IPS DF 4.7 (cell line): ENCODE data around the gene CALD1.

ENCODE experiments used
- DNase-seq: peaks from one replicate; pipeline ENCODE4 v3.0.0-alpha.2; 2013; ENCODE audit warnings: low spot score; ENCODE audit errors: extremely low read depth

The CALD1 gene

DNA sequence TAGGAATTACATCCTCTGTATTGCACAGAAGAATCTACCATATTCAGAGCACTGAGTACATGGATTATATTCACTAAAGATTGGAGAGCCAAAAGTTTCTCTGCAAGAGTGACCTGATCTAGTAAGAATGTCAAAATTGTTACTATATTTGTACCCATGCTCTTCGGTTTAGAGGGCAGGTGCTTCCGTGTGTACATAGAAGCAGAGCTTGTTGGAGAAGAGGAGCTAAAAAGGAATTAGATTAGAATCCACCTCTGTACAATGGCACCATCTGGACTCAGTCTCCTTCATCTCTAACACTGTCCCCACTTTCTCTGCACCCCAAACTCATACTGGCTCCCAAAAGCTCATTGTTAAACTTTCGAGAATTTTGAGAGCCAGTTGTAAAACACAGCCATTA, 8.3 kb downstream of the CALD1 start:
- DNase-seq: no peak

GRCh38 chr7:134788191-134788590, 8.8 kb downstream of the CALD1 start:
- no peak for DNase-seq

- DNase-seq: no peak
Observed at GRCh38 chr7:134789967-134790685, 10.7 kb downstream of the CALD1 start.

DNA sequence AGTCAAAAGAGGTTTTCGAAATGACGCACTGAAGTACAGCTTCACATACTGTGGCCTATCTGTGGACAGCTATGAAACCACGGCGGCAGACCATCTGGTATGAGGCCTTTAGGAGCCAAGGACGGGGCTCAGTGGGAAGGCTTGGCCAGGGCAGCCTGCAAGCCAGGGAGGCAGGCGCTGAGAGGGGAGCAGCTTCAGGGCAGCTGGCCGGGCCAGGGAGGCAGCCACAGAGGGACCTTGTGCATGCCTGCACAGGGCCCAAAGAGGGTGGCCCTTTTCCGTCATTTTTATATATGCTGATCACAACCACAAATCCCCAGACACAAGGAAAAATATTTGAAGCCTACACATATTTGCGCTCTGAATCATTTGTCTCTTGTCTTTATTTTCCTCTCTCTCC, 13.5 kb downstream of the CALD1 start:
- no peak for DNase-seq

DNA sequence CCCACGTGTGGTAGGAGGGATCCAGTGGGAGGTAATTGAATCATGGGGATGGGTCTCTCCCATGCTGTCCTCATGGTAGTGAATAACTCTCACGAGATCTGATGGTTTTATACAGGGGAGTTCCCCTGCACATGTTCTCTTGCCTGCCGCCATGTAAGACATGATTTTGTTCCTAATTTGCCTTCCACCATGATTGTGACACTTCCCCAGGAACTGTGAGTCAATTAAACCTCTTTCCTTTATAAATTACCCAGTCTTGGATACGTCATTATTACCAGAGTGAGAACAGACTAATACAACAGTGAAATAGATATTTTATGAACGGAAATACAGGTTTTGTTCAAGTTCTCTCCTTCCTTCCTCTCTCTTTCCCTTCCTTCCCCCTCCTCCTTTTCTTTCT, 15.8 kb downstream of the CALD1 start:
- no peak for DNase-seq

DNA sequence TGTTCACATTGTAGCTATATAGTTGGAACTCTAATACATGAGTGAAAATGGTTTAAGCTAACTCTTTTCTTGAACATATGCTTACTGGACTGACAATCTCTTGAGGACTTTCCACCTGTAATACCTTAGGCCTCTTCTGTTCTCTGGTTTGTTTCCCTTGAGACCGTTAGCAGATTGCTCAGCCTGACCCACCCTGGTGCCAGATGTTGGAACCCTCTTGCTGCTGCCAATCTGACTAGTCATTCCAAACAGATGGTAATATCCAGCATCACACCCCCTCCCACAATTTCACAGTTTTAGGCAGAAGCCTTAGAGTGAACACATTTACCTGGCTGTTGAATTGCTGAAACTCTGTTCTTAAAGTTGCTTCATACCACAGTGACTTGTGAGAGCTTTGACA, 18.7 kb downstream of the CALD1 start:
- DNase-seq: no peak

DNA sequence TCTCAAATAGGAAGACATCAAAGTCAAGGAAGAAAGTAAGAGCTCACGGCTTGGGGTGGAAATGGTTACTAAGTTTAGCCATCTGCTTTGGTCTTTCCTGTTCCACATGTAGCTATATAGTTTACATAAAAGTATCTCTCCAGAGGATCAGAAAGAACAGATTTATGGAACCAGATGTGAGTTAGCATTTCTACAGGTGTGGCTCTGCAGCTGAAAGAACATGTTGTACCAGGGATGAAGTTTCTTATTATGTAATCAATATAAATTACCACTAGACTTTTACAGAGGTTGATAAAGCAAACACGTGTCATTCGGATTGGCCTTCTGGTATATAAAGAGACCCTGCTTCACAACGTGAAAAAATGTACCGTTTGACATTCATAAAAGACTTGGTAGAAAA, 19.9 kb downstream of the CALD1 start:
- no peak for DNase-seq

DNA sequence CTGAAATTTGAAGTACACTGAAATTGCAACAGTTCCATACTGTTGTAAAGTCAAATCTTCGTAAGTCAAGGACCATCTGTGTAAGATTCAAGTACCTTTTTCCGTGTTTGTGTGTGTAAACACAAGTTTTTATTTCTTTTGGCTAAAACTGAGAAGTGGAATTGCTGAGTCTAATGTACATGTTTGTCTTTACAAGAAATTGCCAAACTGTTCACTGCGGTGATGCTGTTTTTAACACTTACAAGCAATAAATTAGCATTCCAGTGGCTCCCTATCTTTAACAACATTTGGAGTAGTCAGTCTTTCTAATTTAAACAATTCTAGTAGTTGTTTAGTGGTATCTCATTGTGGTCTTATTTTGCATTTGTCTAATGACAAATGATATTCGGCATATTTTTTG, 23.3 kb downstream of the CALD1 start:
- no peak for DNase-seq

DNA sequence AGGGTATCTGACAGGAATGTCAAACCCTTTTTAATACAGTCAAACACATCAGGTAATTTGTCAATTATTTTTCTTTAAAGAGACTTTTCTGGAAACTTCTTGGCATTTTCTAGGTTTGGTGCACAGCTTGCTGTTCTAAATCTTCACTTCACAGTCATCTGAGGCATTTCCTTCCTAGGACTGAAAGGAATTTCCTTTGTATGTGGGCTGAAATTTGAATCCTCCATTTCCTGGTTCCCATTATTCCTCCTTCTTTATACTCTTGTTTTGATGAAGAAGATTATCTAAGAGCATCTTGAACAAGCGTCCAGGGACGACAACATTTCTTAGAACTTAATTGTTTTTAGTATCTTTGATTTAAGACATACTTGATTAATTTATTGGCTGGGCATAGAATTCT, 24.9 kb downstream of the CALD1 start:
- DNase-seq: peak; percentile 38

GRCh38 chr7:134804854-134805253, 25.4 kb downstream of the CALD1 start:
- DNase-seq: no peak

DNA sequence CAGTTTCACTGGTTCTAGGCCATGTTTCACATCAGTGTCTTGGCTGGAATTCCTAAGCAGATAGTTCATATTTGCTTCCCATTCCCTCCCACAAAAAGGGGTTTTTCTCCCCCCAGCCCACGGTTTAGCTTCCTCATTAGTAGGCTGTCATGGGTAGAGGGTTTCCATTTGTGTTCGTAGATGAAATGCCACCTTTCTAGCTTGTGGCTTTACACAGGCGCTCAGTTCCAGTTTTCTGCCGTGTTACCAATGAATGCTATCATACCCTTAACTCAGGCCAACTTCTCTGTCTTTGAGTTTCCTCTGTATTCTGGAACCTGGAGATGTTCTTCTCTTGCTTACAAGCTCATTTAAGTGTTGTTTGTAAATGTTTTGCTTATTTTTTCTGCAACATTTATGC, 26.8 kb downstream of the CALD1 start:
- DNase-seq: no peak

GRCh38 chr7:134809616-134810015, 30.2 kb downstream of the CALD1 start:
- DNase-seq: no peak

DNA sequence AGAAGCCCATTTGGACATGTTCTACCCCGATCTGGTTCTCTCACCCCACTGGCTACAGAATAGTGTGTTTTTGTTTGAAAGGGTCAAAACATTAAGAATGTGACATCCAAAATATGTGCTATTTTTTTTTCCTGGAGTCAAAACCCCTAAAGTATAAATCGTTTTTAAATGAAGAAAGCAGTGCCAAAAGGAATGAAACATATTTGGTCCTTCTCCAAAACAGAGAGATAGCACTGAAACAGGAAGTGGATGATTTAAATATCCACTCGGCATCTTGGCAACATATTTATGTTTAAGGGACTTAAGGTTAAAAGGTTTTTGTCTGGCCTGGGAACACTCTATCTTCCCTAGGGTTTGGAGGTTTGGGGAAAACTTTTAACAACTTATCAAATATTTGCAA, 32.3 kb downstream of the CALD1 start:
- no peak for DNase-seq

DNA sequence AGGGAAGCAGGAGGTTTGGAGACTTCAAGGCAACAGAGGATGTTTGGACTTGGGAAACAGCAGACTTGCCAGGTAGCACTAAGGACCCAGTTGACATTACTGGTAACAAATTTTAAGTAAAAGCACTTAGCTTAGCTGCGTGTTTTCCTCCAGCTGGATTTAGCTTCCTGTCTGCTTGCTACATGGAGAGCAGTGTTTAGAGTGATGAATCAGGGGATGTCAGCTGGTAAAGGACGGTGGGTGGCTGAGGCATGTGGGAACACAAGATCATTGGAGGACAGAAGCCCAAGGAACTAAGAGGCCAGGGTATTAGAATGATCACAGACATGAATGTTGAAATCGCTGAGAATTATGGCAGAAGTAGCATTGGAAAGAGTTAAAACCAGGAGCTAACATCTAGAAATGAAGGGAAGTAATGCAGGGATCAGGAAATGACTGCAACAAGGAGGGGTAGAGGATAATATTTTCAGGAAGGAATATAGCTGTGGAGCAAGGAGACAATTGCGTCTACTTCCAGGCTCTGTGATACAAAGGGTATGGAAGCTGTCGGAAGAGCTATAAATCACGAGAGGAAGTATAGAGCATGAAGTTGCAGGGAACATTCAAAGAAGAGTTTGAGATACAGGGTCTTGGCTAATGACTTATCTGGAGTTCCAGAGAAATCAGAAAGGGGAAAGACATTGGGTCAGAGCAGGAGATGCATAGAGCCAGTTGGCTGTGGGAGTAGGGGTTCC, 34.4 kb downstream of the CALD1 start:
- no peak for DNase-seq

DNA sequence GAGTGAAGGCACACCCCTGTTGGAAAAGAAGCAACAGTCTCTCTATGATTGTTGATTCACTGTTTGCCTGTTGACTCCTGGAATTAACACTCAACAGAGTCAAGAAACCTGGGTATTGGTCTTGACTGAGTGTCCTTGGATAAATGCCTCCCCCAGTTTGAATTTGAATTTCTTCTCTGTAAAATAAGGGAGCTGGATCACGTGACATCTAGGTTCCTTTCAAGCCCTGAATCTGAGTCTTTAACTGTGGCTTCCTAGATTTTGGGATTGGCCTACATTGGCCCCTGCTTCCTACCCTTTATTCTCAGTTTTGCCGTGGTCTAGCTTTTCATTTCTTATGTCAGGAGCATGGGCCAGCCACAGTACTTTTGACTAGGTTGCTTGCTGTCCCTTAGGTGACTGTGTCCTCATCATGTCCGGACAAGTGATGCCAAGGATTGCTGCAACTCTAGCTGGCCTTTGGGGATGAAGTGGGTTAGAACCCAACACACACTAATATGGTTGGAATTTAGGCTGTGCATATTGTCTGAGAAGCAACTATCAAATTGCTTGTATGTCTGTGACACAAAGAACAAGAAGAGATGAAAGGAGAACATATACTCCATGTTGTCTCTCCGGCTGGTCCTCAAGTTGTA, 35.4 kb downstream of the CALD1 start:
- no peak for DNase-seq

- no peak for DNase-seq
Observed at GRCh38 chr7:134818613-134819345, 39.3 kb downstream of the CALD1 start.

- no peak for DNase-seq
Observed at GRCh38 chr7:134819401-134819800, 40.0 kb downstream of the CALD1 start.

GRCh38 chr7:134820295-134820694, 40.9 kb downstream of the CALD1 start:
- DNase-seq: no peak

GRCh38 chr7:134820778-134821177, 41.3 kb downstream of the CALD1 start:
- no peak for DNase-seq

DNA sequence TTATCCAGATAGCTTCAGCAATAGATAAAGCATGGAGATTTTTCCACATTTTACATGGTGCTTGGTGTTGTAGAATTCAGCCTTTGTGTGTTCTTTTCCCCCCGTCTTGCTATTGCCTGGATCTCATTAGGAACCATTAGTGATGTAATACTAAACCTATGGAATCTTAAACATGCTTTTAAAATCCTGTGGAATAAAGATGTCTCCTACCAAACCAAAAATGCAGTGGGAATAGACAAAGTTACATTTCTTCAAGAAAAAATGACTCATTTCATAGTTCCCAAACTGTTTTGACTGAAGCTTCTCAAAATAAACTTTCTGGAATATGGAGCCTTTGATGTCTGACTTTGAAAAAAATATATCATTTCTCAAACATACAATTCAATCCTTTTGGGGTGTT, 44.0 kb downstream of the CALD1 start:
- no peak for DNase-seq

- no peak for DNase-seq
Observed at GRCh38 chr7:134825666-134826065, 46.2 kb downstream of the CALD1 start.

- no peak for DNase-seq
Observed at GRCh38 chr7:134826105-134826504, 46.7 kb downstream of the CALD1 start.
